H9 (cell line): ENCODE data around the gene MYO1F. TPM values are rescaled to one million over a fixed set of nuclear protein-coding genes. Genes with fewer than 3 reads are reported as not detected.
A peak's percentile ranks its signal among the peaks of the same experiment; 100 is the strongest.

Experiments used
- DNase-seq: peaks from one replicate; pipeline ENCODE4 v3.0.0-alpha.2; 2017
- H2AFZ ChIP-seq: one replicate; pipeline ENCODE4 v1.6.1; 2013; ENCODE audit warnings: mild to moderate bottlenecking, low read length, control low read depth, moderate library complexity
- H2AK5ac ChIP-seq: 2 replicates; pipeline ENCODE4 v1.6.1; 2013; ENCODE audit warnings: low read length, control low read depth, mixed read lengths; ENCODE audit not compliant: insufficient read length
- H2BK120ac ChIP-seq: one replicate; pipeline ENCODE4 v1.6.1; 2013; ENCODE audit warnings: low read depth, mild to moderate bottlenecking, low read length, control low read depth, inconsistent platforms; ENCODE audit not compliant: poor library complexity, severe bottlenecking
- H2BK12ac ChIP-seq: 2 replicates; pipeline ENCODE4 v1.6.1; 2013; ENCODE audit warnings: low read length, control low read depth, mixed read lengths, low read depth; ENCODE audit not compliant: insufficient read length
- H2BK15ac ChIP-seq: 2 replicates; pipeline ENCODE4 v1.6.1; 2013; ENCODE audit warnings: low read depth, low read length, control low read depth
- H2BK20ac ChIP-seq: one replicate; pipeline ENCODE4 v1.6.1; 2013; ENCODE audit warnings: low read depth, mild to moderate bottlenecking, low read length, control low read depth, inconsistent platforms; ENCODE audit not compliant: poor library complexity, severe bottlenecking
- H2BK5ac ChIP-seq: 2 replicates; pipeline ENCODE4 v1.6.1; 2013; ENCODE audit warnings: low read length, control low read depth, mixed read lengths; ENCODE audit not compliant: insufficient read length
- H3K14ac ChIP-seq: 2 replicates; pipeline ENCODE4 v1.6.1; 2013; ENCODE audit warnings: low read length, control low read depth; ENCODE audit not compliant: insufficient read depth
- H3K18ac ChIP-seq: 2 replicates; pipeline ENCODE4 v1.6.1; 2013; ENCODE audit warnings: low read depth, mild to moderate bottlenecking, mixed read lengths, low read length, control low read depth; ENCODE audit not compliant: insufficient read length
- H3K23ac ChIP-seq: 2 replicates; pipeline ENCODE4 v1.6.1; 2013; ENCODE audit warnings: low read length, control low read depth, mixed read lengths, low read depth; ENCODE audit not compliant: insufficient read length
- H3K23me2 ChIP-seq: 2 replicates; pipeline ENCODE4 v1.6.1; 2013; ENCODE audit warnings: low read depth, mild to moderate bottlenecking, mixed read lengths, low read length, control low read depth; ENCODE audit not compliant: insufficient read length, poor library complexity, severe bottlenecking
- H3K27ac ChIP-seq: 2 replicates; pipeline ENCODE4 v1.5.1; 2013; ENCODE audit warnings: low read length, control low read depth, mixed read lengths, low read depth; ENCODE audit not compliant: insufficient read length
- H3K27me3 ChIP-seq: 2 replicates; pipeline ENCODE4 v1.6.1; 2013; ENCODE audit warnings: low read length, control low read depth, inconsistent platforms; ENCODE audit not compliant: insufficient read depth
- H3K4ac ChIP-seq: 2 replicates; pipeline ENCODE4 v1.6.1; 2013; ENCODE audit warnings: low read depth, mild to moderate bottlenecking, control low read depth, inconsistent platforms, low read length, moderate library complexity
- H3K4me1 ChIP-seq: 2 replicates; pipeline ENCODE4 v1.6.1; 2013; ENCODE audit warnings: low read length, control low read depth, inconsistent platforms; ENCODE audit not compliant: insufficient read depth
- H3K4me2 ChIP-seq: 2 replicates; pipeline ENCODE4 v1.6.1; 2013; ENCODE audit warnings: low read length, control low read depth, mixed read lengths; ENCODE audit not compliant: insufficient read length, insufficient read depth
- H3K56ac ChIP-seq: 2 replicates; pipeline ENCODE4 v1.6.1; 2013; ENCODE audit warnings: low read depth, mild to moderate bottlenecking, mixed read lengths, low read length, control low read depth; ENCODE audit not compliant: insufficient read length
- H3K79me1 ChIP-seq: 2 replicates; pipeline ENCODE4 v1.6.1; 2013; ENCODE audit warnings: low read depth, mild to moderate bottlenecking, moderate library complexity, low read length, control low read depth, inconsistent platforms; ENCODE audit not compliant: insufficient read depth, poor library complexity, severe bottlenecking
- H3K79me2 ChIP-seq: 2 replicates; pipeline ENCODE4 v1.6.1; 2013; ENCODE audit warnings: low read length, control low read depth, inconsistent platforms; ENCODE audit not compliant: insufficient read depth
- H3K9ac ChIP-seq: 2 replicates; pipeline ENCODE4 v1.6.1; 2013; ENCODE audit warnings: low read length, control low read depth, mixed read lengths; ENCODE audit not compliant: insufficient read length; ENCODE audit errors: extremely low read depth
- H3K9me3 ChIP-seq: one replicate; pipeline ENCODE4 v1.6.1; 2013; ENCODE audit warnings: low read depth, low read length, inconsistent platforms; ENCODE audit not compliant: control insufficient read depth
- H3T11ph ChIP-seq: one replicate; pipeline ENCODE4 v1.6.1; 2013; ENCODE audit warnings: mild to moderate bottlenecking, low read length, control low read depth, inconsistent platforms
- H4K20me1 ChIP-seq: one replicate; pipeline ENCODE4 v1.6.1; 2013; ENCODE audit not compliant: control insufficient read depth, insufficient read length, insufficient read depth
- H4K5ac ChIP-seq: 2 replicates; pipeline ENCODE4 v1.6.1; 2013; ENCODE audit warnings: low read depth, mild to moderate bottlenecking, mixed read lengths, low read length, control low read depth; ENCODE audit not compliant: insufficient read length
- H4K8ac ChIP-seq: replicated peaks from 2 replicates; pipeline ENCODE4 v1.6.1; 2013; ENCODE audit warnings: low read length, control low read depth, mixed read lengths, low read depth; ENCODE audit not compliant: insufficient read length
- H4K91ac ChIP-seq: 2 replicates; pipeline ENCODE4 v1.6.1; 2013; ENCODE audit warnings: low read depth, mild to moderate bottlenecking, moderate library complexity, mixed read lengths, low read length, control low read depth; ENCODE audit not compliant: insufficient read length
- H3K27ac Mint-ChIP-seq, 3 experiments: 2 replicates in 2 of 3; 3 replicates in 1 of 3; pipeline ENCODE4 v1.8.0; 2020 to 2021; ENCODE audit warnings: mixed read lengths in 3 of 3, mild to moderate bottlenecking in 1 of 3, moderate library complexity in 1 of 3
- H3K27me3 Mint-ChIP-seq: 2 replicates; pipeline ENCODE4 v1.8.0; 2021; ENCODE audit warnings: low read depth, mild to moderate bottlenecking, moderate library complexity, mixed read lengths
- H3K36me3 Mint-ChIP-seq, 3 experiments: 2 replicates in 2 of 3; 3 replicates in 1 of 3; pipeline ENCODE4 v1.8.0; 2020 to 2021; ENCODE audit warnings: low read depth in 3 of 3, mixed read lengths in 3 of 3; ENCODE audit not compliant: insufficient read depth in 1 of 3
- H3K4me1 Mint-ChIP-seq, 2 experiments: 2 replicates each; pipeline ENCODE4 v1.8.0; 2020; ENCODE audit warnings: mixed read lengths in 2 of 2
- H3K4me3 Mint-ChIP-seq, 2 experiments: 2 replicates in 1 of 2; 3 replicates in 1 of 2; pipeline ENCODE4 v1.8.0; 2020 to 2021; ENCODE audit warnings: mild to moderate bottlenecking in 2 of 2, mixed read lengths in 2 of 2, moderate library complexity in 1 of 2
- H3K9me3 Mint-ChIP-seq, 2 experiments: 2 replicates in 1 of 2; 3 replicates in 1 of 2; pipeline ENCODE4 v1.8.0; 2020; ENCODE audit warnings: mild to moderate bottlenecking in 2 of 2, mixed read lengths in 2 of 2, moderate library complexity in 1 of 2
- WGBS: extraction: QIAGEN DNeasy Blood & Tissue Kit; methylation state at CpG from one replicate; pipeline ENCODE4 v1.1.7; 2013; ENCODE audit warnings: missing lambda C conversion rate, low lambda C conversion rate, mixed read lengths; ENCODE audit not compliant: insufficient read length; ENCODE audit errors: extremely low coverage; 5-methylcytosine and 5-hydroxymethylcytosine counted together
- total RNA-seq: library from RNA; stranded (reverse); gene quantifications from 2 replicates; pipeline ENCODE4 v1.2.1, GENCODE V29; 2021
- TF ChIP-seq, protein P1 (sequence below): fragments of 200-600 bp; sonication (generic); conservative IDR thresholded peaks from 3 replicates; pipeline ENCODE4 v1.8.0; 2021; ENCODE audit warnings: antibody characterized with exemption, mild to moderate bottlenecking

MYO1F gene
- total RNA-seq, 1 experiment from 2014 or later: 1.0 TPM

DNA sequence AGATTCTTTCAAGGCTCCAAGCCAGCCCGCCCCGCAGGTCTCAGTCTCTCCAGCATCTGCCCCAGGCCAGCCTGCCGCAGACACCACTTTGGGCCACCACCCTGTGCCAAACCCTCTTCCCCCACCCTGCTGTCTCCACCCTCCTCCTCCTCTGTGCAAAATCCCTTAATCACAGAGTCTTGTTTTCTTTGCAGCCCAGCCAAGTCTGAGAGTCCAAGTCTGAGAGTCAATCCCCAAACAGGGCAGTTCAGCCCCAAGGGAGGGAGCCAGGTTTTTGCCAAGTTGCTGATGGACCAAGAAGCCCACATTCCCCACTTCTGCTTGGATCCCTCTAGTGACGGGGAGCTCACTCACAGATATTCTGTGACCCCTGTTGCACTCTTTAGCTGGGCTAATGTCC lies 30.1 kb upstream of the MYO1F start:
- no peak overlapping the region for H4K5ac ChIP-seq
- peak overlapping the region in 1 of 3 experiments; percentile 55; a peak in 2 of 7 replicates for H3K27ac Mint-ChIP-seq

More for the DNA sequence above, 30.1 kb upstream of the MYO1F start:
- Histone ChIP-seq H4K91ac (no peak overlapping the region), H2AFZ (no peak overlapping the region), H2BK12ac (no peak overlapping the region), H3K23me2 (peaks cover 8% of the 10 kb centered on the region), H4K8ac (no peak overlapping the region), H3K9me3 (no peaks in the 10 kb centered on the region), H3K56ac (no peak overlapping the region), H3K4ac (no peak overlapping the region), H2BK20ac (no peak overlapping the region), H4K20me1 (no peaks in the 10 kb centered on the region), H3K27me3 (no peaks in the 10 kb centered on the region), H2BK15ac (no peak overlapping the region), H3K23ac (no peak overlapping the region), H3K79me1 (no peaks in the 10 kb centered on the region), H3K27ac (no peak overlapping the region), H3K18ac (no peak overlapping the region), H3K4me1 (peaks cover 6% of the 10 kb centered on the region), H3K79me2 (no peaks in the 10 kb centered on the region), H2AK5ac (no peak overlapping the region), H3K4me2 (no peak overlapping the region), H2BK5ac (no peak overlapping the region), H3K14ac (no peak overlapping the region), H3K9ac (no peak overlapping the region), H3T11ph (no peak overlapping the region), H2BK120ac (no peak overlapping the region)
- Mint-ChIP-seq H3K9me3 (peaks cover 3 to 5% of the 10 kb centered on the region in 2 experiments; a peak in 4 of 5 replicates), H3K4me1 (peaks cover 33 to 42% of the 10 kb centered on the region in 2 experiments), H3K27me3 (no peaks in the 10 kb centered on the region), H3K36me3 (peaks cover 15 to 35% (median 30%) of the 10 kb centered on the region in 3 experiments), H3K4me3 (no peak overlapping the region)
- DNase-seq: no peak
- TF ChIP-seq, protein P1, sequence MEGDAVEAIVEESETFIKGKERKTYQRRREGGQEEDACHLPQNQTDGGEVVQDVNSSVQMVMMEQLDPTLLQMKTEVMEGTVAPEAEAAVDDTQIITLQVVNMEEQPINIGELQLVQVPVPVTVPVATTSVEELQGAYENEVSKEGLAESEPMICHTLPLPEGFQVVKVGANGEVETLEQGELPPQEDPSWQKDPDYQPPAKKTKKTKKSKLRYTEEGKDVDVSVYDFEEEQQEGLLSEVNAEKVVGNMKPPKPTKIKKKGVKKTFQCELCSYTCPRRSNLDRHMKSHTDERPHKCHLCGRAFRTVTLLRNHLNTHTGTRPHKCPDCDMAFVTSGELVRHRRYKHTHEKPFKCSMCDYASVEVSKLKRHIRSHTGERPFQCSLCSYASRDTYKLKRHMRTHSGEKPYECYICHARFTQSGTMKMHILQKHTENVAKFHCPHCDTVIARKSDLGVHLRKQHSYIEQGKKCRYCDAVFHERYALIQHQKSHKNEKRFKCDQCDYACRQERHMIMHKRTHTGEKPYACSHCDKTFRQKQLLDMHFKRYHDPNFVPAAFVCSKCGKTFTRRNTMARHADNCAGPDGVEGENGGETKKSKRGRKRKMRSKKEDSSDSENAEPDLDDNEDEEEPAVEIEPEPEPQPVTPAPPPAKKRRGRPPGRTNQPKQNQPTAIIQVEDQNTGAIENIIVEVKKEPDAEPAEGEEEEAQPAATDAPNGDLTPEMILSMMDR: no peak
- no CpG with 5 or more reads among the region's 4 CpGs for WGBS
